ENCODE measurements around the gene WLS. TPM values are rescaled to one million over a fixed set of nuclear protein-coding genes. Genes with fewer than 3 reads are reported as not detected.

Gene WLS
- total RNA-seq, 1 donor from 2014 or later: 123 TPM

DNA sequence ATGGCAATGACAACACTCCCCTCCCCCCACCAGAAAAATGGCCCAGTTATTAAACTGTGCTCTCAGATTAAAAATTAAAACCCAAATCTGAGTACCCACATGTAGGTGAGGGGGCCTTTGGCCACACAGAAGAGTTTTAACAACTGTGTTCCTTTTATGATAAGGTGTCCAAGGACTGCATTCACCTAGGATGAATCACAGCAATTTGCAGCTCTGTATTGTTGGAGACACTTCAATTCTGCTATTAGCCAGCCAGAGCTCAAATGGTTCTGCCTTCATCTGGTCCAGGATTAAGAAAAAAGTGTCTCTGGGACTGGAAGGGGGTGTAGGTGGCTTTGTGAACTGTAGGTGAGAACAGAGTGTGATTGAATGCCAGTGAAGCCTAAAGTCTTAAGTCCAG lies 138.6 kb downstream of the WLS start:
- Mint-ChIP-seq H3K9me3 (ENCODE audit: low read depth) (peaks cover 38% of the 10 kb centered on the region), H3K27me3 (no peaks in the 10 kb centered on the region), H3K36me3 (ENCODE audit: insufficient read depth) (peaks cover 10% of the 10 kb centered on the region), H3K4me1 (ENCODE audit: low read depth) (no peaks in the 10 kb centered on the region), H3K4me3 (ENCODE audit: low read depth) (no peak overlapping the region), H3K27ac (no peak overlapping the region)
- TF ChIP-seq, protein P1, sequence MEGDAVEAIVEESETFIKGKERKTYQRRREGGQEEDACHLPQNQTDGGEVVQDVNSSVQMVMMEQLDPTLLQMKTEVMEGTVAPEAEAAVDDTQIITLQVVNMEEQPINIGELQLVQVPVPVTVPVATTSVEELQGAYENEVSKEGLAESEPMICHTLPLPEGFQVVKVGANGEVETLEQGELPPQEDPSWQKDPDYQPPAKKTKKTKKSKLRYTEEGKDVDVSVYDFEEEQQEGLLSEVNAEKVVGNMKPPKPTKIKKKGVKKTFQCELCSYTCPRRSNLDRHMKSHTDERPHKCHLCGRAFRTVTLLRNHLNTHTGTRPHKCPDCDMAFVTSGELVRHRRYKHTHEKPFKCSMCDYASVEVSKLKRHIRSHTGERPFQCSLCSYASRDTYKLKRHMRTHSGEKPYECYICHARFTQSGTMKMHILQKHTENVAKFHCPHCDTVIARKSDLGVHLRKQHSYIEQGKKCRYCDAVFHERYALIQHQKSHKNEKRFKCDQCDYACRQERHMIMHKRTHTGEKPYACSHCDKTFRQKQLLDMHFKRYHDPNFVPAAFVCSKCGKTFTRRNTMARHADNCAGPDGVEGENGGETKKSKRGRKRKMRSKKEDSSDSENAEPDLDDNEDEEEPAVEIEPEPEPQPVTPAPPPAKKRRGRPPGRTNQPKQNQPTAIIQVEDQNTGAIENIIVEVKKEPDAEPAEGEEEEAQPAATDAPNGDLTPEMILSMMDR (IDR thresholded peaks at IDR 0.05; ENCODE audit: unreplicated experiment): no peak
- DNase-seq (ENCODE audit: low spot score, unreplicated experiment): no peak

DNA sequence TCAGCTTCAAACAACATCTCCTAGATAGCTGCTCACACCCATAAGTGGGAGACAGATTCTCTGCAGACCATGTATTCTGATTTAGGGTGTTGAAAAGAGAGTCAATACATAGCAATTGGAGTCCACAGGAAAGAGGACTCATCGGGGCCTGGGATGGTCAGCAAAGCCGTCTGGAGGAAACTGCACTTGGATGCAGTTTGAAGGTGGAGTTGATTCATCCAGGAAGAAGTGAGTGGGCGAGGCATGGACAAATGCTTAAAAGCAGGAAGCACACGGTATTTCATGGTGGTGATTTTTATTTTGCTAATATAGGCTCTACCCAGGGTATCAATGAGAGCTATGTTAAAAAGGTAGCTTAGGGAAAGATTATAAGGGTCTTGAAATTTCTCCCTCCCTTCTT lies 145.1 kb downstream of the WLS start:
- Mint-ChIP-seq H3K27ac (no peak overlapping the region), H3K4me1 (ENCODE audit: low read depth) (no peaks in the 10 kb centered on the region), H3K9me3 (ENCODE audit: low read depth) (peaks cover 32% of the 10 kb centered on the region), H3K4me3 (ENCODE audit: low read depth) (no peak overlapping the region), H3K36me3 (ENCODE audit: insufficient read depth) (peaks cover under 1% of the 10 kb centered on the region), H3K27me3 (no peaks in the 10 kb centered on the region)
- no peak for DNase-seq (ENCODE audit: low spot score, unreplicated experiment)
- TF ChIP-seq, protein P1 (IDR thresholded peaks at IDR 0.05; ENCODE audit: unreplicated experiment): no peak

DNA sequence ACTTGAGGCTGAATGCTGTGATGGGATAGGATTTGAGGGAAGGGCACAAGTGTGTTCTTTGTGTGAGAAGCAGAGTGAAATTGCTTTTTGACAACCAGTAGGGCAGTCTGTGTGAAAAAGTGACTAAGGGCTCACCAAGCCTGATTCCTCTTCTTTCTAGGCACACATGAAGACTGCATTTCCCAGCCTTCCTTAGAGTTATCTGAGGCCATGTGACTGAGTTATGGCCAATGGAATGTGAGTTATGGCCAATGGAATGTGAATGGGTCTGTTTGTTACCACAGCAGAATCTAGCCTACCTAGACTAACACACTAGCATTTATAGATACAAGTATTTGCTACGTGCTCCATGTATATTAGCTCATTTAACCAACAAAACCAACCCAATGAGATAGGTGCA lies 146.6 kb downstream of the WLS start:
- Mint-ChIP-seq H3K27me3 (no peaks in the 10 kb centered on the region), H3K4me1 (ENCODE audit: low read depth) (no peaks in the 10 kb centered on the region), H3K4me3 (ENCODE audit: low read depth) (no peak overlapping the region), H3K36me3 (ENCODE audit: insufficient read depth) (no peaks in the 10 kb centered on the region), H3K27ac (no peak overlapping the region), H3K9me3 (ENCODE audit: low read depth) (peaks cover 21% of the 10 kb centered on the region)
- DNase-seq (ENCODE audit: low spot score, unreplicated experiment): no peak
- TF ChIP-seq, protein P1 (IDR thresholded peaks at IDR 0.05; ENCODE audit: unreplicated experiment): no peak

DNA sequence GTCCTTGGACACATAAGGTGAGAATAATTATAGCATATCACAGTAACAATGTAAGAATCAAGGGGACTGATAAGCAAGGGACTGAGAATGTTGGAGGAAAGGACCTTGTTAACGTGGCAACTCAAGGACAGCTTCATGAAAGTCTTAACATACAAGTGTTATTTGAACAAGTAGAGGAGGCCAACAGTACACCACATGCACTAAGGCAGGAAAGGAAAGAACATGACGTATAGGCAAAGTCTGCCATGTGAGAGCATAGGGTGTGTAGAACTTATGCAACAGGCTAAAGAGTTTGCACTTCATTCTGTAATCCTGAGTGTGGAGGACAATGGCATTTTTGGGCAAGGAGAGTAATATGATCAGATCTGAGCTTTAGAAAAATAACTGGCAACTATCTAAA lies 148.6 kb downstream of the WLS start:
- no peak overlapping the region for H3K4me3 Mint-ChIP-seq (ENCODE audit: low read depth)
- no peaks in the 10 kb centered on the region for H3K36me3 Mint-ChIP-seq (ENCODE audit: insufficient read depth)
- no peaks in the 10 kb centered on the region for H3K4me1 Mint-ChIP-seq (ENCODE audit: low read depth)
- no peak overlapping the region for H3K27ac Mint-ChIP-seq
- H3K9me3 Mint-ChIP-seq (ENCODE audit: low read depth): peaks cover 3% of the 10 kb centered on the region
- no peak for DNase-seq (ENCODE audit: low spot score, unreplicated experiment)
- no peaks in the 10 kb centered on the region for H3K27me3 Mint-ChIP-seq
- TF ChIP-seq, protein P1 (IDR thresholded peaks at IDR 0.05; ENCODE audit: unreplicated experiment): no peak

DNA sequence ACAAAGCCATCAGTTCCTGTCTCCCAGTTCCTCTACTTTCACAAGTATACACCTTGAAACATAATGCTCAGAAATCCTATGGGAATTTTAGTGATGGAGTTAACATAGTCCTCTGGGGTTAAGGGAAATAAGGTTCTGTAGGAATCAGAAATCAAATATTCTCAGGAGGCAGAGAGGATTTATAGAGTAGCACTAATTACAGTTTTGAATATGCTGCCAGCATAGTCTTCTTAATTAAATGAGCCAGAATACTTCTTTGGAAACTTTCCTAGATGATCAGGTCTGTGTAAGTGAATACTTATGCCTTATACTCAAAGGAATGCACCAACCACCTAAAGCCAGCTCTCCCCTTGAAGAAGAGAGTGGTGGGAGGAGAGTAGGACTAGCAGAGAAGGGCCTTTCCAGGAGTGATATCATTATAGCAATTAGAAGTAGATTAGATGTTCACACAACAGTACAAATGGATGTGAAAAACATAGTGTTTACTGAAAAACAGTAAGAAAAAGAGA lies 150.5 kb downstream of the WLS start:
- Mint-ChIP-seq H3K27me3 (no peaks in the 10 kb centered on the region), H3K9me3 (ENCODE audit: low read depth) (no peaks in the 10 kb centered on the region), H3K4me3 (ENCODE audit: low read depth) (no peak overlapping the region), H3K27ac (no peak overlapping the region), H3K4me1 (ENCODE audit: low read depth) (no peaks in the 10 kb centered on the region), H3K36me3 (ENCODE audit: insufficient read depth) (no peaks in the 10 kb centered on the region)
- DNase-seq (ENCODE audit: low spot score, unreplicated experiment): no peak
- TF ChIP-seq, protein P1 (IDR thresholded peaks at IDR 0.05; ENCODE audit: unreplicated experiment): no peak

Measured in progenitor cell of endocrine pancreas (in vitro differentiated cells).